NCI-H187 treated with DMSO at 0.1 percent for 48 hours (cell line): ENCODE data around the gene MPPED2.
A peak's percentile ranks its signal among the peaks of the same experiment; 100 is the strongest.
"Not testable (repeated sequence)": the region's sequence is repeated elsewhere in the genome, so short reads cannot be mapped to it uniquely, and the experiment has no call there.

Experiments used
- DNase-seq: peaks from one replicate; lab custom pipeline; 2025; lab: John Stamatoyannopoulos, UW

The MPPED2 gene

GRCh38 chr11:30578406-30578805, 7.7 kb downstream of the MPPED2 start:
- DNase-seq: no peak

GRCh38 chr11:30573951-30574350, 12.2 kb downstream of the MPPED2 start:
- DNase-seq: no peak

GRCh38 chr11:30568931-30569330, 17.2 kb downstream of the MPPED2 start:
- DNase-seq: no peak

DNA sequence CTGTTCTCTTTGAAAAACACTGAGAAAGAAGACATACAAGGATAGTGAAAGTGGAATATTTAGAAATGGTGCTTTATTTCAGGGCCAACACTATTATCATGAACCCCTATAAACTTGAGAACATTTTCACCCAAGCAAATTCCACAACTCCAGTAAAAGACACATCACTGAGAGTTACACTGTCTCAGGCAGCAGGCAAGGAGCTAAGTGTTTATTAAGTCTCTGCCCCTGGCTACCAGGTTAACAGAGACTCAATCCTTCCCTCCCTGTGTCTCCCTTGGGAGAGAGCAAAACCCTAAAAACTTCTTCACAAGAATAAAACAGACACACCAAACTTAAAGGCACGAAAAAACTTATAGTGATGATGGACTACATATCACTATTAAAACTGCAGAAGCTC, 18.5 kb downstream of the MPPED2 start:
- no peak for DNase-seq

GRCh38 chr11:30567120-30567519, 19.0 kb downstream of the MPPED2 start:
- no peak for DNase-seq

DNA sequence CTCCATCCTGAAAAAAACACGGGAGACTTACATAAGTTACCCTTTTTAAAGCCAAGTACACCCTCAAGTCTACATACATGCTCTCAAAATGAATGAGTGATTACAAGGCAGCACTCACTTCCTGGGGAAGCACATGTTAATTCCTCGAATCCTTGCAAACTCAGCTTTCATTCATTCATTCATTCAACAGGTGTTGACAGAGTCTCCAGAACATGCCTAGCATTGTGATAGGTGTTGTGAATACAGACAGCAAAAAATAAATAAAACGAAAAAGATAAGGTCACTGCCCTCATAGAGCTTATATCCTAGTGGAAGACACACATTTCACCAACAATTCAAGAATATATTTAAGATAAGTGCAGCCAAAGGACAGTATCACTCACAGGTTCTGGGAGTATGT, 19.7 kb downstream of the MPPED2 start:
- DNase-seq: no peak

- no peak for DNase-seq
These were observed 21.1 kb downstream of the MPPED2 start for GRCh38 chr11:30565027-30565426.

- DNase-seq: no peak
These were observed 24.3 kb downstream of the MPPED2 start for GRCh38 chr11:30561691-30562415.

- no peak for DNase-seq
These were observed 25.7 kb downstream of the MPPED2 start for GRCh38 chr11:30560206-30561106.

GRCh38 chr11:30559004-30559403, 27.1 kb downstream of the MPPED2 start:
- DNase-seq: no peak

- DNase-seq: not testable (repeated sequence)
These were observed 31.6 kb downstream of the MPPED2 start for GRCh38 chr11:30554587-30554986.

GRCh38 chr11:30553521-30554110, 32.5 kb downstream of the MPPED2 start:
- no peak for DNase-seq

DNA sequence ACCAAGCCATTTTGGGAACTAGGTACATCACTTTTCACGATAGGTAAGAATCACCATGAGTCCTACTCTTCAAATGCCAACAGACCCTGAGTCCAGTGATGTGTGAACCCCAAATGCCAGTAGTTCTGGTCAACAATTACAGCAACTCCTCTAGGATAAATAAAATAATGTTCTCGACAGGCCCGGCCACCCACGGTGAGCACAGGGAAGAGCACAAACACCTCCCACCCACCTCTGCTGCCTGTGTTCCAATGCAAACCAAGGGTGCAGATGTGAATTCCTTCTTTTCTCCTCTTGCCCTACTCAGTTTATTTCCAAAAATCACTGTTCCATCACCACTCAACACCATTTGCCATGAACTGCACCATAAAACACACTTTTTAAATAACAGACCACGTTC, 33.3 kb downstream of the MPPED2 start:
- DNase-seq: no peak

- no peak for DNase-seq
These were observed 36.1 kb downstream of the MPPED2 start for GRCh38 chr11:30550022-30550542.

GRCh38 chr11:30549565-30549964, 36.6 kb downstream of the MPPED2 start:
- no peak for DNase-seq

GRCh38 chr11:30546334-30546733, 39.8 kb downstream of the MPPED2 start:
- DNase-seq: no peak

DNA sequence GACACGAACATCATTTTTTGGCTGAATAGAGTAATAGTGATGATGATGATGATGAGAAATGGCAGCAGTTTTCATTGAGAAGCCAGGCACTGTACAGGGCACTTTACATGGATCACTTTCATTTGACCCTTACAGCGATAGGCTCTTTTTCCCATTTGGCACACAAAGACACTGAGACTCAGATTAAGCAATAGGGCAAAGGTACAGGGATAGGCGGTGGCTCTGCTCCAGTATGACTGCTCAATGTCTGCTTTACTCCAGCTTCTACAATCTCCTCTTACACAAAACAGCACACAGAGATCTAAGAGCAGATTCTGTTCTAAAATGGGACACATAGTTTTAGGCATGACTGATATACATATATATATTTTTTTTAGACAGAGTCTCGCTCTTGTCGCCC, 40.6 kb downstream of the MPPED2 start:
- no peak for DNase-seq

DNA sequence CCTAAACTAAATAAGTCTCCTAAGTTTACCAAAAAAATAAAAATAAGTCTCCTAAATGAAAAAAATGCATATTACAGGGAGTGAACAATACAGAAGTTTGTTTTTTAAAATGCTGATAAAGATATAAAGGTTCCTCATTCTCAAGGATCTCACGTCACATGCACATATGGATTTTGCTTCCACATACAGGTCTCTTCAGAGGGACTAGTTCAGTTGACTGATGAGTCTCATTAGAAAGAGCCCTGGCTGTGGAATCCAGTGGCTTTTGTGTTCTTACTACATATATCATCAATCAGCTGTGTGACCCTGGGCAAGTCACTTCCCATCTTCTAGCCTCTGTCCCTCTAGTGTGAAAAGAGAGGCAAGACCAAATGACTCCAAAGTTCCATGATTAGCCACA, 43.1 kb downstream of the MPPED2 start:
- no peak for DNase-seq

DNA sequence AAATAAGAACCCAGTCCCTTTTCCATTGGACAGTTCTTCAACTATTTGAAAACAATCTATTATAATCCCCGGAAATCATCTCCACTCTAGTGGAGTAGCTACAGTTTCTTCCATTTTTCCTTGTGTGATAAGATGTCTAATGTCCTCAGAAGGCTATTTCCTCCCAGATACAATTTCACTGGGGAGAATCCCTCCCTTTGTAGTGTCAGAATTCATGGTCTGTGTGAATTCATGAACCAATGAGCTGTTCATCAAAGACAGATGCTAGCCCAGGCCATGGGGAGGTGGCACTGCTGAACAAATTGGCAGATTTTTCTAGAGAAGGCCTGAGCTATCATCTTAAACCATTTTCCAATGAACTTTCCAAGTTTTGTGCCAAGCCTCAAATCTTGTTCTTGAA, 45.4 kb downstream of the MPPED2 start:
- DNase-seq: no peak

- DNase-seq: no peak
These were observed 47.9 kb downstream of the MPPED2 start for GRCh38 chr11:30538251-30538650.

DNA sequence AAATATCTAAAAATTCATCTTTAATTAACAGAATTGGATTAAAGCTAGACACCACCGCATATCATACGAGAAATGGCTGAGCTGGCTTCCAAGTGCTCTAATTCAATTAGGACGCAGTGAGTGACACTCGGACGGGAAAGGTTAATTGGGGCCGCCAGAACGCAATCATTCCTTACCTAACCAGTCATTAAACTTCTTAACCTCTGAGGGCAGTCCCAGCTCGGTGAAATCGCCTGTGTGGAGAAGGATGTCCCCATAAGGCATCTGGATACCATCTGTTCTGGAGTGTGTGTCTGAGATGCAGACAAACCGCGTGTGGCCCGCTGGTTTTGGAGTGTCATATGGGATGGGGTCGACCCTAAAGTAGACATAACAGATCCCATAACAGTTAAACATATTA, 50.3 kb downstream of the MPPED2 start:
- no peak for DNase-seq

GRCh38 chr11:30533445-30533947, 52.7 kb downstream of the MPPED2 start:
- DNase-seq: peak; percentile 86
